Tibial nerve (tissue), 4 donors: ENCODE results near the gene ZNF80.

Source experiments
- CTCF ChIP-seq, 5 experiments: fragments of 200-600 bp in 3 of 5; fragments of 450-650 bp in 2 of 5; sonication (generic) in 3 of 5; IDR thresholded peaks; one replicate each; pipeline ENCODE4 v1.5.1; 2016 to 2019; ENCODE audit warnings: antibody characterized with exemption in 5 of 5, mild to moderate bottlenecking in 3 of 5, moderate library complexity in 2 of 5
- EP300 ChIP-seq, 2 donors: sonication (generic); formaldehyde crosslinking; IDR thresholded peaks; one replicate each; pipeline ENCODE4 v1.6.1; 2017; ENCODE audit warnings: antibody characterized with exemption in 2 of 2, mild to moderate bottlenecking in 1 of 2
- POLR2A ChIP-seq, 2 donors: fragments of 450-650 bp; IDR thresholded peaks; one replicate each; pipeline ENCODE4 v1.6.1; 2017; ENCODE audit warnings: antibody characterized with exemption in 2 of 2, mild to moderate bottlenecking in 2 of 2, moderate library complexity in 2 of 2

- TF ChIP-seq CTCF (IDR thresholded peaks at IDR 0.05), result no peak
- no peak for TF ChIP-seq POLR2A (IDR thresholded peaks at IDR 0.05)
- no peak for TF ChIP-seq EP300 (IDR thresholded peaks at IDR 0.05)
Observed at GRCh38 chr3:114272271-114272670, 34.9 kb upstream of the ZNF80 start.
